HepG2 (cell line): ENCODE measurements around the gene TNIP1. TPM values are rescaled to one million over a fixed set of nuclear protein-coding genes. Genes with fewer than 3 reads are reported as not detected.

Experiments
- AKNA ChIP-seq: sonication (generic); formaldehyde crosslinking; IDR thresholded peaks from 2 replicates; pipeline ENCODE4 v1.4.0; 2020; ENCODE audit warnings: missing genetic modification reagents, borderline replicate concordance
- E2F2 ChIP-seq: sonication (generic); formaldehyde crosslinking; IDR thresholded peaks from 2 replicates; pipeline ENCODE4 v1.4.0; 2020; ENCODE audit warnings: missing genetic modification reagents, borderline replicate concordance
- PCBP1 ChIP-seq: fragments of 200-400 bp; formaldehyde crosslinking; IDR thresholded peaks from 2 replicates; pipeline ENCODE4 v1.6.1; 2017; ENCODE audit warnings: mild to moderate bottlenecking, low read depth, low read length, borderline replicate concordance
- PHF20 ChIP-seq: sonication (generic); formaldehyde crosslinking; IDR thresholded peaks from 2 replicates; pipeline ENCODE4 v1.5.0; 2020; ENCODE audit warnings: mild to moderate bottlenecking, missing genetic modification reagents
- SETDB1 ChIP-seq: sonication (generic); formaldehyde crosslinking; IDR thresholded peaks from 2 replicates; pipeline ENCODE4 v1.5.1; 2020; ENCODE audit warnings: missing genetic modification reagents, mild to moderate bottlenecking, borderline replicate concordance
- ZFP82 ChIP-seq: sonication (generic); formaldehyde crosslinking; IDR thresholded peaks from 2 replicates; pipeline ENCODE4 v1.5.1; 2020; ENCODE audit warnings: mild to moderate bottlenecking, missing genetic modification reagents, borderline replicate concordance
- ZNF414 ChIP-seq: sonication (generic); formaldehyde crosslinking; IDR thresholded peaks from 2 replicates; pipeline ENCODE4 v1.5.0; 2020; ENCODE audit warnings: missing genetic modification reagents
- ZNF557 ChIP-seq: sonication (generic); formaldehyde crosslinking; IDR thresholded peaks from 2 replicates; pipeline ENCODE4 v1.4.0; 2020; ENCODE audit warnings: missing genetic modification reagents
- polyA plus RNA-seq, 8 experiments: library from polyadenylated mRNA; depleted of rRNA in 3 of 8; stranded (reverse) in 7 of 8; unstranded in 1 of 8; fragments of >200 nt; fragmentation: Illumina TruSeq in 4 of 8; extraction: Trizol in 4 of 8; gene quantifications; 2 replicates each; pipeline versions ENCODE4 v1.2.1 to v1.2.3, GENCODE V29; 2011 to 2016; ENCODE audit warnings: low read depth in 4 of 8, missing spikeins in 1 of 8, mixed read lengths in 1 of 8; ENCODE audit not compliant: insufficient read depth in 1 of 8
- total RNA-seq, 5 experiments: library from RNA; depleted of rRNA; stranded (reverse); fragments of >200 nt; fragmentation: Illumina TruSeq; extraction: Trizol; gene quantifications; 2 replicates each; pipeline ENCODE4 v1.2.3, GENCODE V29; 2016; ENCODE audit warnings: low read depth in 1 of 5

The TNIP1 gene
- total and polyA plus RNA-seq, 2 of the 13 experiments (the other 11 are each of a cell fraction or from before 2014, with no cell fraction given): 26.2 to 45.9 TPM

GRCh38 chr5:150992705-150993104 lies 88.1 kb downstream of the TNIP1 start (continued):
- TF ChIP-seq AKNA (no peak), E2F2 (CRISPR knock-in tag) (no peak), ZFP82 (CRISPR knock-in tag) (no peak), ZNF557 (CRISPR knock-in tag) (no peak), PHF20 (no peak), SETDB1 (CRISPR knock-in tag) (no peak), PCBP1 (no peak), ZNF414 (CRISPR knock-in tag) (no peak)
